LHCN-M2 (cell line): ENCODE data around the gene FAM13C. TPM values are rescaled to one million over a fixed set of nuclear protein-coding genes. Genes with fewer than 3 reads are reported as not detected.
"Not testable (repeated sequence)": the region's sequence is repeated elsewhere in the genome, so short reads cannot be mapped to it uniquely, and the experiment has no call there.

Experiments used
- DNase-seq: peaks from one replicate; pipeline ENCODE4 v3.0.0-alpha.2; 2012; ENCODE audit warnings: low read depth
- total RNA-seq: library from RNA; depleted of rRNA; stranded (reverse); fragments of >200 nt; gene quantifications from 2 replicates; pipeline ENCODE4 v1.2.3, GENCODE V29; 2014

FAM13C gene
- total RNA-seq, 1 experiment from 2014 or later: 20.4 TPM

DNA sequence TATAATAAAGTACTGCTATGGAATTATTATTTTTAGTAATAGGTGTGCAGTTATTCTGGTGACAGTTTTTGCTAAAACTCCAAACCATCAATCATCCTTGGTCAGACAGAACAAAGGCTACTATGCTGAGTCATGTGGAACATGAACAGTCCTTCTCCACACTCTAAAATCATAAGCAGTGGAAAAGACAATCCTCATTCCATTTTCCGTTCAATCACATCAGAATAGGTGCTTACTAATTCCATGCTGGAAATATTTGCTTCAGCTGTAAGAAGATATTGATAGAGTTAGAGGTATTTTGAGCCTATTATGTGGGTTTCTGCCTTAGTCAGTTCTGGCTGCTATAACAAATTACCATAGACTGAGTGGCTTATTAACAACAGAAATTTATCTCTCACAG is 82.9 kb downstream of the FAM13C start:
- no peak for DNase-seq

DNA sequence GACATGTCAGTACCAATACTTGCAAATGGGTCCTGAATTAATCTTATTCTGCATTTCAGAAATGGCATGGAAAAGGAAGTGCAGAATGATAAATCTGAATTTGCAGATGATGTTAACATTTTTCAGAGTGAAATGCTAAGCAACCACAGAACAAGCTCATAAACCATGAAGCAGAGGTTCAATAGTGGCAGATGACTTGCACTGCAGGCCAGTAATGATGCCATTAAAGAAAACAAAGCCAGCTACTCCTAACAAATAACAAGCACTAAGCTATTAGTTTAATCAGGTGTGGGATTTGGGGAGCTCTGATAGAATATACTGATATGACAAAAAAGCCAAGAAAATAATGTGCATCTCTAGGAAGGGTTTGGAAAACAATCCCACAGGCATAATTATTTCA is 85.4 kb downstream of the FAM13C start:
- DNase-seq: no peak

DNA sequence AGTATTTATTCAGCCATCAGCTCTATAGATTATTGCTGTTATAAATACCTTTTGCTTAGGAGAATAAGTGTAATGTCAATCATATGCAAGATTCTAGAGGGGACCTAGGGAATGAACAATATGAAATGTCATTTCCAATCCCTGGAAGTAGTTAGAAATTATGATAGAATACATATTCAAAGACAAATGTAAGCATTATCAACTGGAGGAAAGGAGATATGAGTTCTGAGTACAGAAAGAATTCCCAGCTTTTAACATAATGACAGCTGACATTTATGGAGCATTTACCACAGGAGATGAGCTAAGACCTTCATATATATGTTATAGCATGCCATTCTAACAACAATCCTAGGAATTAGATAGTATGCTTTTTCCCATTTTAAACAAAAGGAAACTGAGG is 86.2 kb downstream of the FAM13C start:
- DNase-seq: no peak

DNA sequence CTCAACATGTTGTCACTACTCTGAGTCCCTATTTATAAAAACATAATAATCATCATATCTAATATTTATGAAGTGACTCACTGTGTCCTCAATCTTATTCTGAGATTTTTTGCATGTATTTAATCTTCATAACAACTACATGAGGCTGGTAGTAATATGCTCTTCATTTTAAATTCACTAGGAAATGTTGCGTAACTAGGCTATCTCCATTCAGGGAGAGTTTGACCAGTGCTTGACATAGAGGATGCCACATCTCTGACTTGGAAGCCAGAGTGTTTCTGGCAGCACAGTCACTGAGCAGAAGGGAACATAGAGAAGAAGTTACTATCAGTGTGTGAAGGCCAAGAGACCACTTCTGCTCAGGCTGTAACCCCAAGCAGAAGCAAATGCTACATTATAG is 88.9 kb downstream of the FAM13C start:
- peak; percentile 46 for DNase-seq

DNA sequence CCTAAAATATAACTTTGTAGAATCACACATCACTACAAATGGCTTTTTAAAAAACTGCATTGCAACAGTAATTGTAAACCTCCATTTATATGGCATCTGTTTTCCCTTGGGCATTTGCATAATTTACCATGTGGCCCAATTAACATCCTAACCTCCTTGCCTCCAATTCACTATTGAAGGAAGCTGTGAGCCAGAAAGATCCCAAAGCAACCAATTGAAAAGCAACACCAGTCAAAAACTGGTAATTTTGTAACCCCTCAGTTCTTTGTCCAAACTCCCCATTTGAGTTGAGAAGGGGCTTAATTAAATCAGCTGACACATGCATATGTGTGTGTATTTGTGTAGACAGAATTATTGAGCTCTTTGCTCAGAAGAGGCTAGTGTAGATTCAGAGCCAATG is 90.3 kb downstream of the FAM13C start:
- DNase-seq: no peak

DNA sequence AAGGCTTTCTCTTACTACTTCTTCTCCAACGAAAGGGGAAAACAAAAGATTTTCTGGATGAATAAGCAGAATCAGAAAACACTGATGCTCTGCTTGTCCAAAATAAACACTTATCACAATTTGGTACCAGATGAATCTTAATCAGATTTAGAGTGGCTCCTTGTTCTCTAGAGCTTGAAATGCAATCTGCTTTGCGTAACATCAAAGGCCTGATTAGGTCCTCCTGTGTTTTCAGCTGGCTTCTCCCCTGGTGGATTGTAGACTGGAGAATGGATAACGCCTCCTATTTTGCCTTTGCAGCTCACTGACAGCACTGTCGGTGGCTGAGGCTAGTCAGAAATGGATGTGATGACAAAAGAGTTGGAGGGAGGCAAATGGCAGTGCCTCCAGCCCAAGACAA is 91.2 kb downstream of the FAM13C start:
- no peak for DNase-seq

DNA sequence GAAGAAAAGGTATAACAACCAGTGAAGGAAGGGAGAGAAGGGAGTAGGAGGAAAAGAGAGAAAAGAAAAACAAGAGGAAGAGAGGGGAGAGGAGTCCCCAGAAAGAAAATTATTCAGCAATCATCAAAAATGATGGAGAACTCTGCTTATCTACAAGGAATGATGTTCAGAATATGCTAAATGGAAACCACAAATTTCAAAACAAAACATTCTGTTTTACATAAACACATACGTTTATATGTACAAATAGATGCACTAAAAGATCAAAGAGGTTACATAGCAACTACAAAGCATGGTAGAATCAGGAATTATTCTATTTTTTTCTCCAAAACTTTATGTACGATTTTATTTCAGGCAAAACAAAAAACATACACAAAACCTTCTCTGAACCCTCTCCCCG is 91.9 kb downstream of the FAM13C start:
- no peak for DNase-seq

DNA sequence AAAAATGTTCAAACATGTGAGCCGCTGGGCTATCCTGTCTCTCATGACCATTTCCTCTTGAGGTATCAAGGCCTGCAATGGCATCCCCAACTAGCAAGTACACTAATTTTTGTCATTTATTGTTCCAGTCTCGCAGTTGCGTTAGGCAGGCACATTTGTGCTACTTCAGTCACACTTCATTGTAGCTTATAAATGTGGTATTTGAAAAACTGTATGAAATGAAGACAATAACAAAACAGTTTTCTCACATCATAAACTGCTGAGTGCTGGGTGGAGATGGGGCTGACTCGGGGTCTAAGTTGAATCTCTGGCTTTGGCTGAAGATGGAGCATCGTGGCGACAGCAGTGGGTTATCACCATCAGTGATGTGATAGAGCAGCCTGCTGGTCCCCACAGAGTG is 92.7 kb downstream of the FAM13C start:
- DNase-seq: no peak

DNA sequence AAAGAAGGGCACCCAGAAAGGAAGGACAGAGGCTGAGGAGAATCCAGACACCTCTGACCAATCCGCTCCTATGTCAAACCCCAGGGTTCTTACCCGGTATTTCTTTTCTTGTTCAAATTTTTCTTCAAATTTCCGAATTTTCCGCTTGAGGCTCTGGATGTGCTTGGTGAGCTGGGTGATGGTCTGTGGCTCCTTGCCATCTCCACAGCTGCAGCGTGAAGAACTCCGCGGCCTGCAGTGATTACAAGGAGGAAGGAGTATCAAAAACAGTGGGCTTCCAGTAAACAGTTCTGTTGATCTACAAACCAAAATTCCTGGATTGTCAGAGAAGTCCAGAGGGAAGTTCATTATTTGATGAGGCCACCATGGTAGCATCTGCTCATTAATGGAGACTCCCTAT is 93.9 kb downstream of the FAM13C start:
- no peak for DNase-seq

DNA sequence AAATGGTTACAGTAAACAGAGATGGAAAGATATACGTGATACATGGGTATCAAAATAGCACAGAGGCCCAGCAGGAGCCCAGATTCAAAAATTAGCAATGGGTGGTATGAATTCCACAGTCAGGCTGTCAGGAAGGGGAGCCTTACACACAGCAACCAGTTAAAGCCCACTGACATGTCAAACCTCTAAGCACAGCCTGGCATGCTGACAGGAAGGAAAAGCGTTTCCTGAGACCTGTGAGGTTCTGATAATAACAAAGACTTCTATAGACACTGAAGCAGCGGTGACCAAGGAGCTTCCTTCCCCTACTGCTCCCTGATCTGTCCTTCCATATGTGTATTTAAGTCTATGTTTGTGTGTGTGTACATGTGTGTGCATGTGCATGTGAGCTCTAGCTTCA is 96.0 kb downstream of the FAM13C start:
- DNase-seq: no peak

DNA sequence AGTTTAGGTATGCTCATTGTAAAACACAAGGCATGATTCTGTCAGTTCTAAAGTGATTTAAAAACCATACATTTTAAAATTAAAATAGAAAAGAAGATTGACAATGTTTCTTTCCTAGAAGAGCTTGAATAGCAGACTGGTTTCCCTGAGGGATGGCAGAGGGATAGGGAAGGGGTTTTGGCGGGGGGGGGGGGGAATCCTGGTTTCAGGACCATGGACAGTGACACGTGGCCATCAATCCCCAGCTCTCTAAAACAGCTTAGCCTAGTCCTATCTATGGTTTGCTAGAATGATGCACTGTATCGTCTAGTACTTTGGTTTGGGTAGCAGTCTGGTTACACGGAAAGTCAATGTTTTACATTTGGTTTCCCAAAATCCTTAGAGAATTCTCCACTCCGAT is 97.2 kb downstream of the FAM13C start:
- no peak for DNase-seq

DNA sequence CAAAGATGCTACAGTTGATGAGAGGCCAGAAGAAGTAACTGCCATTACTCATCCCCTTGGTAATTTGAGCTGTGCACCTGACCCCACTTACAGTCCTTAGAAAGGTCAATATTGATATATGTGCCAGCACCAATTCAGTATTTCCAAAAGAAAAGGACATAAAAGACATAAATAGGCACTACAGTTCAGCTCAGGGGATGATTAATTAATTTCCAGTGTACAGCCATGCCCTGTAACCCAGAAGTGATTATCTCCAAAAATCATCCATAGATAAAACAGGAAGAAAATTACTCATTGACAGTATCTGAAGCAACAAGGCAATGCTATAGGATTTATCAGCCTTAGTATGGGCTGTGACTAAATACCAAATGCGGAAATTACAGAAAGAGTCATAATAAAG is 103.5 kb downstream of the FAM13C start:
- DNase-seq: no peak

DNA sequence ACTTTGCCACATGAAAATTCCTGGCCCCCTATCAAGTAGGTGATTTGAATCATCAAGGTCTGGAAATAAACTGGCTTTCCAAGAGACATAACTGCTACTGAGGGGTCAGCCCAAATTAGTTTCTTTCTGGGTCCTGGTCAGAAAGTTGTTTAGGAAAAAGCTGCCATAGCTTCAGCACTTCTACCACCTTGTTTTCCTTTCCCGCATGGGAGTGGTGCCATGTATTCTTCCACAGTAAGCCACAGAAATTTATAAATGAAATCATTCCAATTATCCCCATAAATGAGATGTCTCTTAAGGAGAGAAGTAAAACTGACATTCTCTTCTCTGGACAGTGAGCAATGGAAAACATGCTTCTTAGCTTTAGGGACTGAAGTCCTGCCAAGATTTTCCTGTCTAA is 105.1 kb downstream of the FAM13C start:
- DNase-seq: no peak

DNA sequence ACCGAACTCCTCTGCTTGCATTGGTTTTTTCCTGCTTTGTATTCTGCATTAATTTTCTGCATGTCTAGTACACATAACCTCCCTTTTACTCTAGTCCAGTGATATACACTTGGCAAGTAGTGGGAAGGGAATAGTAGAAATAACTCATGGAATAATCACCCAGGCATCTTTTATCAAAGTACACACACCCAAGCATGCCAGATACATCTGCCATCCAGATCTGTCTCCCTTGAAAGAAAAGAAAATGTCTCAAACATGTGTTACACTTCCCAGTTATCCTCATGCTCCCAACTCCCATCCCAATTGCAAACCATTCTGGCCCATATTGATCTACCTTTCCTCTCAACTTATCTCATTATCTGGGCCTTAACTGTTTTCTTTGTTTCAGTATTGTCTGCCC is 106.9 kb downstream of the FAM13C start:
- DNase-seq: no peak

DNA sequence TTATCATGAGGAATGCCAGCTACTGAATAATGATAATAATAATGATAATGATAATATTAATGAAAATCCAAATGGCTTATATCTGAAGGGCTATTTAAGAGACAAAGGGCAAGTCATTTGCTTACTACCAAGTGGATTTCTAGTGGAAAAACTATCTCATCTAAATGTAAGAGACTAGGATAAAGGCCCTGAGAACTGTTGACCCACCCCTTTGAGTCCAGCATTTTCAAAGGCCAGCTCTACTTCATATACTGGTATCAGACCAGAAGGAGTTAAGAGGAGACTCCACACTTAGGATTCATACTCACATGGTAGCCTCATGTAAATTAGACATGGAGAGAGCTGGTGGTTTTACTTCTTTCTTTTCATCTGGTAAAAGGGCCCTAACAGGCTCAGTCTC is 109.9 kb downstream of the FAM13C start:
- no peak for DNase-seq

DNA sequence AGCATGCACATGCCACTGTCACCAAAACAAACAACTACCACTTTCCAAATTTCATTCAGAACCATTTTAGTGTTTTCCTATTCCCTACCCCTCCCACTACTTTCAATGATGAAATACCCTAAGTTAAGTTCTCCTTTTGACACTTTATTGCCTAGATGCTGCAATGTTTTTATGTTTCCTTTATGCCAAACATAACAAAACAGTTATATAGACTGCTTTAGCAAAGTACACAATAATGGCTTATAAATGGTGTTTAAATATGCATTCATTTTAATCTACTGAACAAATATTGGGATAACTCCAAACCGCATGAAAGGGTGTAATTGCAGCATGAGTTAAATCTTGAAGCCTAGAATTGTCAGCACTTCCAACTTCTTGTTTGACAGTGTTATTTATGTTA is 116.7 kb downstream of the FAM13C start:
- DNase-seq: no peak

DNA sequence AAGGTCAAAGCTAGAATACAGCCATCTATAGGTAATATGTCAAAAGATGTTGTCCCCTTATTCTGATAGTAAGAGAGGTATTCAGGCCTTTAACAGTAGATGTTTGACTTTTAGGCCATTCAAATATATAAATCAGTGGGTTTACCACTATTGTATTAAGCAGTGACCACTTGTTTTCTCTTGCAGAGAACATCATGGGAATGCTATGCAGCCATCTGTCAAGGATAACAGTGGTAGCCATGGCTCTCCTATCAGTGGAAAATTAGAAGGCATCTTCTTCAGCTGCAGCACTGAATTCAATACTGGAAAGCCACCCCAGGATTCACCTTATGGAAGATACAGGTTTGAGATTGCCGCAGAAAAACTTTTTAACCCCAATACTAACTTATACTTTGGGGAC is 117.5 kb downstream of the FAM13C start:
- DNase-seq: peak; percentile 11

DNA sequence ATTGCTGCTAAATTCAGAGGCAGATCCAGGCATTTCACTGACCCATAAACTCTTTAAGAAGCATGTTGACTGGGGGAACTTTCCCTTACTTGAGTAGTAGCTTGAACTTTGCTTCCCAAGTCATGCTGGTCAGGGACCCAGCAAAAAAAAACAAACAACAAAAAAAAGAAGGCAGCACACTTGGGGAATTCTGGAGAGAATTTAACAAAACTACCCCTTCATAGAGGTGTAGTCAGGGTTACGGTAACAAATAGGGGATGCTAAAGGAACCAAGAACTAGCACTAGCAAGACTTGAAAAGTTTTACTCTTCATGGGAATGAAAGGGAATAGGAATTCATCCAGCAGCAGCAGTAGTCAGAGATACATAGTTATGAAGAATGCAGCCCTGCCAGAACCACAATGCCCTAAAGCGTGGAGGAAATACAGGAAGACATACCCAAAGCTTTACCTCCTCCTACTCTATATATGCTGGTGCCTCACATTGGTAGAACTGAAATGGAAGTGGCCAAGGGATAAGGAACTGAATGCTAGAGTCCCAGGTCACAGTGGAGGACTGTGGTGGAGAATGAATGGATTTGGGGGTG is 118.6 kb downstream of the FAM13C start:
- DNase-seq: no peak

DNA sequence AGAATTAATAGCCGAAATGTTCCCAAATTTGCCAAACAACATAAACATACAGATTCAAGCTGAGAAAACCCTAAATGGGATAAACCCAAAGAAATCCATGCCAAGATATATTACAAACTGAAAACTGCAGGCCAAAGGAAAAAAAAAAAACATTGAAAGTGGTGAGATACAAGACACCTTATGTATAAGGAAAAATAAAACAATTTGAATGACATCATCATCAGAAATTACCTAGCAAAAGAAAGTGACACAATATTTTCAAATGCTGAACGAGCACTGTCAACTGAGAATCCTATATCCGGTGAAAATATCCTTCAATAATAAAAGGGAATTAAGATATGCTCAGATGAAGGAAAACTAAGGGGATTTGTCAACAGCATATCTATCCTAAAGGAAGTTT is 119.4 kb downstream of the FAM13C start:
- no peak for DNase-seq

DNA sequence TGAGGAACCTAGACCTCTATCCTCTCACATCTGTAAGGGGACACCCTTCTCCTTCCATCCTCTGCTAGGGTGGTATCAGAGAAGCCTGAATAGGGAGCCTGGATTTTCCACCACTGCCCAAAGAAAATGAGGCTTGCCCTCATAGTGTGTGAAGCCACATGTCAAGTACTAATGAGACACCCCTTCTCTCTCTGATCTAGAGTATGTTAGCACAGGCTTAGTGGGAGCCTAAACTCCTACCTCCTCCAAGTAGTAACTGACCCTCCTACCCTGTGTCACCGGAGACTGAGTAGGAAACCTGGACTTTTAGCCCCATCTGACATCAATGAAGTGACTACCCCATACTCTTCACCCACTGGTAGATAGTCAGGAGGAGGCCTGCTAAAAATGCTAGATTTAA is 120.3 kb downstream of the FAM13C start:
- no peak for DNase-seq

DNA sequence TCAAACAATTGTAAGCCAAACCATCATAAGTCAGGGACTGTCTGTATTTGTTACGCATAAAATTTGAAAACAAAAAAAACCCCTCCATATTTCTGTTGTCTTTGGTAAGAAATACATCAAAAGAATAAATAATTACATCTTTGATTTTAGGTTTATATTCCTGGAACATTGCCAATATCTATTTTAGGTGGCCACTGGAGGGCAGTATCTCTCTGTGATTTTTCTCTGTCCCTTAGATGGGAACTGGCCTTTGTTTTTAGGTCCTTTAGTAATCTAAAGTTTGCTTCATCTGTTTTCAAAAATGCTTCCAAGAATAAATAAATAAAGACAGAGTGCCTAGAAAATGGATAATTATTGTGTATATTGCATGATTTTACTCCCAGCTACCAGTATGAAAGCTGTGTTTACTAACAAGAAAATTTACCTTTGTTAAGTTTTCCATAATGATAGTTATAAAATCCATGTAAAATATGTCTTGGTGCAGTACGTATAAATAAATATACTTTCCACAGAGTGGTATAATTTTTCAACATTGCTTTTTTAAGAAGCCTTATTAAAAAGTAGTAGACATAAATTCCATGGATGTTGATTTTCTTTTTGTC is 121.7 kb downstream of the FAM13C start:
- peak; percentile 46 for DNase-seq

DNA sequence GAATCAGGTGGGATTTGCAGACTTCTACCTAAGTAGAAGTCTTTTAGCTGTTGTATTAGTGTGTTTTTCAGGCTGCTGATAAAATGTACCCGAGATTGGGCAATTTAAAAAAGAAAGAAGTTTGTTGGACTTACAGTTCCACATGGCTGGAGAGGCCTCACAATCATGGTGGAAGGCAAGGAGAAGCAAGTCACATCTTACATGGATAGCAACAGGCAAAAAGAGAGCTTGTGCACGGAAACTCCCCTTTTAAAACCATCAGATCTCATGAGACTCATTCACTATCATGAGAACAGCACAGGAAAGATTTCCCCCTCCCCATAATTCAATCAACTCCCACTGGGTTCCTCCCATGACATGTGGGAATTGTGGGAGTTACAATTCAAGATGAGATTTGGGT is 123.2 kb downstream of the FAM13C start:
- not testable (repeated sequence) for DNase-seq

DNA sequence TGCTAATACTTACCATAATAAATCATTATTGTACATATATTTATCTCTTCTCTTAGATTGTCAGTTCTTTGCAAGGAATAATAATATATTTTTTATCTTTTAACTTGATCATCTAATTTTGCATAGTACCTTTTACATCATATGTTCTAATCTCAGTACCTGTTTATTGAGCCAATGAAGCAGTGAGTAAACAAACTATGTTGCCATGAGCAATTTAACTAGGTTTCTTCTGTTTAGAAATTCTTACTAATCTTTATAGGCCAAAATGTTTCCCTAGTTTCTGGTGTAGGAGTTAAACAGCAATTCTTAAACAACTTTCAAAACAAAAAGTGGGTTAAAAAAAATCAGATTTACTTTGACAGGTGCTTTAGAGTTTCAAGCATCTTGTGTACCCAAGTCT is 124.6 kb downstream of the FAM13C start:
- DNase-seq: no peak

DNA sequence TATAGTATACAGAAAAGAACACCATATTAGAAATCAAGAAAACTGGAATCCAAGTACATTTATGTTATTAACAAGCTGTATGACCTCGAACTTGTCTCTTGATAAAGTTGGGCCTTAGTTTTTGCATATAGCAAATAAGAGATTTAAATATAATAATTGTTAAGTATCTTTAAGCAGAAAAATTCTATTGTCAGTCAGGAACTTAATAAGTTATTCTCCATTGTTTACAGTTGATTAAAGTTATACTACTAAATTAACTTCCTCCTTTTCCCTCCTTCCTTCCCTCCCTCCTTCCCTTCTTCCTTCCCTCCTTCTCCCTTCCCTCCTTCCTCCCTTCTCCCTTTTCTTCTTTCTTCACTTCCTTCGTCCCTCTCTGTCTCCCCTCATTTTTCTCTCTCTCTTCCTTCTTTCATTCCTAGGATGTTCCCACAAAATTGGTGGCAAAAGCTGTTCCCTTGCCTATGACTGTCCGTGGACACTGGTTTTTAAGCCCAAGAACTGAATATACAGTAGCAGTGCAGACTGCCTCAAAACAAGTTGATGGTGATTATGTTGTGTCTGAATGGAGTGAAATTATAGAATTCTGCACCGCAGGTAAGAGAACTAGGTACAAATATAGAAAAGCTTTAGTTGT is 126.2 kb downstream of the FAM13C start:
- no peak for DNase-seq
